GM13977 (cell line): Measurements from ENCODE around the gene GJD3.

ENCODE experiments used
- DNase-seq: peaks from one replicate; pipeline ENCODE4 v3.0.0; 2012; ENCODE audit warnings: low spot score
- CTCF ChIP-seq: IDR thresholded peaks from 2 replicates; pipeline ENCODE4 v1.5.1; 2012; ENCODE audit warnings: mild to moderate bottlenecking, control low read depth; ENCODE audit not compliant: insufficient read depth; ENCODE audit errors: extremely low read depth, missing control alignments
- in situ Hi-C: fragments of 300-500 bp; cut with MboI; formaldehyde crosslinking; loops from one replicate; pipeline ENCODE4 v1.12.0; 2022; ENCODE audit warnings: low sequenced_read_pairs, low pct_unique_long_range_greater_than_20kb, mixed read lengths, inconsistent platforms; ENCODE audit not compliant: unreplicated experiment

The GJD3 gene

GRCh38 chr17:40318830-40319391 lies 45.6 kb downstream of the GJD3 start:
- in situ Hi-C loops: no loop called here
- TF ChIP-seq CTCF: no peak
- DNase-seq: no peak

GRCh38 chr17:40317880-40318829 lies 46.4 kb downstream of the GJD3 start:
- in situ Hi-C loops: no loop called here
- no peak for TF ChIP-seq CTCF
- DNase-seq: peak; percentile 98

DNA sequence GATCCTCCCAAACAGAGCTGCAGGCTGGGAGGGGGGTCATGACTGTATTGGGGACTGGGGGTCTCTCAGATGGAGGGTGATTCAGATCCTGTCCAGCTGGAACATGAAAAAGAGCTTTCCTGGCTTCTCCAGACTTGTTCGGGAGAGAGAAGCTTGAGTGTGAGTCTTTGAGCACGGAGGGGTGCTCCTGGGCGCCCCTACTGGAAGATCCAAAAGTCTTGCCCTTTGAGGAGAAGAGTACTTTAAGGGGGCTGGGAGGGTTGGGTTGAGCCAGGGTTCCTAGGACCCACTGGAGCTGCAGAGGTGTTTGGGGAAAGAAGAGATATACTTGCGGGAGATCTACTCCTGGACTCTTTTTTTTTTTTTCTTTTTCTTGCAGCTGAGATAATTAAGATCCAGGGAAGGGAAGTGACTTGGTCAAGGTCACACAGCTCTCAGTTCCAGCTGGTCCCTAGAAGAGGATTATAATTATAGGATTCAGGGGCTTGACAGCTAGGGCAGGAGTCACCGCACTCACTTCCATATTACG lies 47.1 kb downstream of the GJD3 start:
- TF ChIP-seq CTCF: peak; percentile 61
- DNase-seq: peak; percentile 77
- in situ Hi-C loops: no loop called here

GRCh38 chr17:40316571-40317344 lies 47.8 kb downstream of the GJD3 start:
- TF ChIP-seq CTCF: no peak
- in situ Hi-C loops: no loop called here

GRCh38 chr17:40315678-40316570 lies 48.6 kb downstream of the GJD3 start:
- in situ Hi-C loops: no loop called here
- peak; percentile 9 for DNase-seq

More at GRCh38 chr17:40316571-40317344, 47.8 kb downstream of the GJD3 start:
- peak; percentile 4 for DNase-seq

More at GRCh38 chr17:40315678-40316570, 48.6 kb downstream of the GJD3 start:
- TF ChIP-seq CTCF: no peak
